ENCODE results near the gene TCEA2. TPM values are rescaled to one million over a fixed set of nuclear protein-coding genes. Genes with fewer than 3 reads are reported as not detected.

The TCEA2 gene
- polyA plus RNA-seq, 1 donor from 2014 or later, result 87.7 TPM

- Histone ChIP-seq H3F3A (ENCODE audit: insufficient read depth, low read length, poor library complexity, severe bottlenecking) (no peaks in the 10 kb centered on the region), H3K27ac (ENCODE audit: low read length) (no peak overlapping the region), H2AFZ (ENCODE audit: low read depth, low read length) (no peak overlapping the region), H3K79me2 (replicated peaks; ENCODE audit: insufficient read depth, low read length) (no peaks in the 10 kb centered on the region), H4K20me1 (ENCODE audit: insufficient read depth) (no peaks in the 10 kb centered on the region), H3K27me3 (ENCODE audit: insufficient read depth, low read depth, low read length) (peaks cover 57% of the 10 kb centered on the region), H3K9ac (ENCODE audit: low read length) (no peak overlapping the region), H3K36me3 (ENCODE audit: insufficient read depth, low read length) (no peaks in the 10 kb centered on the region), H3K9me3 (ENCODE audit: low read length) (no peaks in the 10 kb centered on the region), H3K4me2 (ENCODE audit: low read length) (no peak overlapping the region), H3K9me2 (ENCODE audit: insufficient read depth, low read length) (no peaks in the 10 kb centered on the region), H3K4me3 (ENCODE audit: low read length) (no peak overlapping the region)
- TF ChIP-seq REST (IDR thresholded peaks at IDR 0.05; ENCODE audit: borderline replicate concordance), result no peak
- no peak for TF ChIP-seq POLR2AphosphoS5 (IDR thresholded peaks at IDR 0.05)
- TF ChIP-seq SMC3 (conservative IDR thresholded peaks at IDR 0.05; ENCODE audit: poor library complexity), result no peak
- TF ChIP-seq RAD21 (conservative IDR thresholded peaks at IDR 0.05), result no peak
- no peak for TF ChIP-seq EZH2 (IDR thresholded peaks at IDR 0.05; ENCODE audit: borderline replicate concordance, insufficient read depth, low read length, poor library complexity, severe bottlenecking)
- TF ChIP-seq EP300 (conservative IDR thresholded peaks at IDR 0.05; ENCODE audit: poor library complexity, severe bottlenecking), result no peak
- TF ChIP-seq, protein P1, sequence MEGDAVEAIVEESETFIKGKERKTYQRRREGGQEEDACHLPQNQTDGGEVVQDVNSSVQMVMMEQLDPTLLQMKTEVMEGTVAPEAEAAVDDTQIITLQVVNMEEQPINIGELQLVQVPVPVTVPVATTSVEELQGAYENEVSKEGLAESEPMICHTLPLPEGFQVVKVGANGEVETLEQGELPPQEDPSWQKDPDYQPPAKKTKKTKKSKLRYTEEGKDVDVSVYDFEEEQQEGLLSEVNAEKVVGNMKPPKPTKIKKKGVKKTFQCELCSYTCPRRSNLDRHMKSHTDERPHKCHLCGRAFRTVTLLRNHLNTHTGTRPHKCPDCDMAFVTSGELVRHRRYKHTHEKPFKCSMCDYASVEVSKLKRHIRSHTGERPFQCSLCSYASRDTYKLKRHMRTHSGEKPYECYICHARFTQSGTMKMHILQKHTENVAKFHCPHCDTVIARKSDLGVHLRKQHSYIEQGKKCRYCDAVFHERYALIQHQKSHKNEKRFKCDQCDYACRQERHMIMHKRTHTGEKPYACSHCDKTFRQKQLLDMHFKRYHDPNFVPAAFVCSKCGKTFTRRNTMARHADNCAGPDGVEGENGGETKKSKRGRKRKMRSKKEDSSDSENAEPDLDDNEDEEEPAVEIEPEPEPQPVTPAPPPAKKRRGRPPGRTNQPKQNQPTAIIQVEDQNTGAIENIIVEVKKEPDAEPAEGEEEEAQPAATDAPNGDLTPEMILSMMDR (IDR thresholded peaks at IDR 0.05; ENCODE audit: poor library complexity, severe bottlenecking), result no peak
- TF ChIP-seq TAF1 (IDR thresholded peaks at IDR 0.05; ENCODE audit: low read depth), result no peak
- no peak for TF ChIP-seq MXI1 (conservative IDR thresholded peaks at IDR 0.05; ENCODE audit: poor library complexity, severe bottlenecking)
Observed at GRCh38 chr20:64051033-64051452, 12.0 kb upstream of the TCEA2 start.

DNA sequence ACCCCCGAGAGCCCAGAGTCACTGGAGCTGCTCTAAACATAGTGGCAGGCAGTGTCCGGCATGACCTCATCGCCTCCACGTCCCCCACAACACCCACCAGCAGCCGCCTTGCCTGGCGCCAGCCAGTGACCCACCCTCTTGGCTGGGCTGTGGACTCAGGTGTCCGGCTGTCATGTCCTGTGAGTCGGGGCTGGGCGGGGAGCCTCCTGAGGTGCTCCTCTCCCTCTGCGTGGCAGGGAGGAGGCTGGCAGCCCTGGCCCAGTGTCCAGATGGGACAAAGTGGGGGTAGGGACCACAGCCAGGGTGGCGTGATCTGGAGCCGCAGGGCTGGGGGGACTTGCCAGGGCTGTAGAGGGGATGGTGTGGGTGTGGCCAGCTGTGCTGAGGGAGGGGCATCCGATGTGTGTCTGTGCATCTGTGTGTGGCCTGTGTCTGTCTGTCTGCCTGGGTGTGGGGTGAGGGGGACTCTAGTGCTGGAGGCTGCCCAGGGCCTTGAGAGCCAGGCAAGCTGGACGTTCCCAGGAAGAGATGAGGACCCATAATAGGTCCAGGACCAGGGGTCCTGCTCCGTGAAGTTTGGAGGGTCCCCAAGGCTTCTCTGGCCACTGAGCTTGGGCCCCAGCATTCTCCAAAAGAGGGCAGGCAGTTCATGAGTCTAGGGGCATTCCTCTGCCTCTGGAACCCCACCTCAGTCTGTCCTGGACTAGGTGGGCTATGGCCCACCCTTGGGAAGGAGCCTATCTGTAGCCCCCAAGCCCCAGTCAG is 11.3 kb upstream of the TCEA2 start:
- TF ChIP-seq EZH2 (IDR thresholded peaks at IDR 0.05; ENCODE audit: borderline replicate concordance, insufficient read depth, low read length, poor library complexity, severe bottlenecking) (no peak), EP300 (conservative IDR thresholded peaks at IDR 0.05; ENCODE audit: poor library complexity, severe bottlenecking) (no peak), REST (IDR thresholded peaks at IDR 0.05; ENCODE audit: borderline replicate concordance) (no peak), TAF1 (IDR thresholded peaks at IDR 0.05; ENCODE audit: low read depth) (no peak), MXI1 (conservative IDR thresholded peaks at IDR 0.05; ENCODE audit: poor library complexity, severe bottlenecking) (no peak), POLR2AphosphoS5 (IDR thresholded peaks at IDR 0.05) (no peak), SMC3 (conservative IDR thresholded peaks at IDR 0.05; ENCODE audit: poor library complexity) (no peak), RAD21 (conservative IDR thresholded peaks at IDR 0.05) (no peak)
- TF ChIP-seq, protein P1 (IDR thresholded peaks at IDR 0.05; ENCODE audit: poor library complexity, severe bottlenecking), result no peak
- Histone ChIP-seq H3K27ac (ENCODE audit: low read length) (no peak overlapping the region), H3K9me2 (ENCODE audit: insufficient read depth, low read length) (no peaks in the 10 kb centered on the region), H3K27me3 (ENCODE audit: insufficient read depth, low read depth, low read length) (peaks cover 50% of the 10 kb centered on the region), H2AFZ (ENCODE audit: low read depth, low read length) (no peak overlapping the region), H3K4me3 (ENCODE audit: low read length) (no peak overlapping the region), H3K4me2 (ENCODE audit: low read length) (no peak overlapping the region), H3K9ac (ENCODE audit: low read length) (no peak overlapping the region), H3K9me3 (ENCODE audit: low read length) (no peaks in the 10 kb centered on the region), H4K20me1 (ENCODE audit: insufficient read depth) (no peaks in the 10 kb centered on the region), H3K36me3 (ENCODE audit: insufficient read depth, low read length) (no peaks in the 10 kb centered on the region), H3F3A (ENCODE audit: insufficient read depth, low read length, poor library complexity, severe bottlenecking) (no peaks in the 10 kb centered on the region), H3K79me2 (replicated peaks; ENCODE audit: insufficient read depth, low read length) (no peaks in the 10 kb centered on the region)
